IPS-18c (cell line): ENCODE results near the gene SP3.
"Not testable (repeated sequence)": the region's sequence is repeated elsewhere in the genome, so short reads cannot be mapped to it uniquely, and the experiment has no call there.

ENCODE experiments used
- H3K4me3 ChIP-seq: 2 replicates; pipeline ENCODE4 v1.7.0; 2013; ENCODE audit warnings: low read depth, mild to moderate bottlenecking, low read length, moderate library complexity; ENCODE audit not compliant: insufficient read depth
- H3K9me3 ChIP-seq: one replicate; pipeline ENCODE4 v1.6.1; 2013; ENCODE audit warnings: mild to moderate bottlenecking, low read length, moderate library complexity; ENCODE audit not compliant: control insufficient read depth, insufficient read depth

The SP3 gene

DNA sequence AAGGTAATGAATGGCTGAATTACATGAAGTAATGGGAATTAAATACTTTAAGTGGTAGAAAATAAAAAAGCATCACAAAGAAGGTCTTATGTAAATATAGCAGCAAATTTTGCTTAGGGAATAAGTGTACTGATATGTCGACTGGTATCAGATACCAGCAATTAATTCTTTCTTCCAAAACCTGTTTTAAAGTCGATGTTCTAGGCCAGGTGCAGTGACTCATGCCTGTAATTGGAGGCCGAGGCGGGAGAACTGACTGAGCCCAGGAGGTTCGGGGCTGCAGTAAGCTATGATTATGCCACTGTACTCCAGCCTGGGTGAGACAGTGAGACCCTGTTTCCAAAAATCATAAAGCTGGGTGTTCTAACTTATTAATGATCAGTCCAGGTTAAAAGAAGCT lies 30.3 kb downstream of the SP3 start:
- H3K4me3 ChIP-seq, result no peak overlapping the region
- no peaks in the 10 kb centered on the region for H3K9me3 ChIP-seq

DNA sequence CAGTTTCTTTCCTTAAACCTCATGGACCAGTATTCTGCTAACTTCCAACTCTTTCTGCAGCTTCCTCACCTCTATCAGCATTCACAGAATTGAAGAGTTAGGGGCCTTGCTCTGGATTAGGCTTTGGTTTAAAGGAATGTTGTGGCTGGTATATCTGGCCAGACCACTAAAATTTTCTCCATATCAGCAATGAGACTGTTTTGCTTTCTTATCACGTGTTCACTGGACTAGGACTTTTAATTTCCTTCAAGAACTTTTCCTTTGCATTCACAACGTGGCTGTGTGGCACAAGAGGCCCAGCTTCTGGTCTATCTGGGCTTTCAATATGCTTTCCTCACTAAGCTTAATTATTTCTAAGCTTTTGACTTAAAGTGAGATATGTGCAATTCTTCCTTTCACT lies 33.4 kb downstream of the SP3 start:
- no peak overlapping the region for H3K4me3 ChIP-seq
- H3K9me3 ChIP-seq, result no peaks in the 10 kb centered on the region

DNA sequence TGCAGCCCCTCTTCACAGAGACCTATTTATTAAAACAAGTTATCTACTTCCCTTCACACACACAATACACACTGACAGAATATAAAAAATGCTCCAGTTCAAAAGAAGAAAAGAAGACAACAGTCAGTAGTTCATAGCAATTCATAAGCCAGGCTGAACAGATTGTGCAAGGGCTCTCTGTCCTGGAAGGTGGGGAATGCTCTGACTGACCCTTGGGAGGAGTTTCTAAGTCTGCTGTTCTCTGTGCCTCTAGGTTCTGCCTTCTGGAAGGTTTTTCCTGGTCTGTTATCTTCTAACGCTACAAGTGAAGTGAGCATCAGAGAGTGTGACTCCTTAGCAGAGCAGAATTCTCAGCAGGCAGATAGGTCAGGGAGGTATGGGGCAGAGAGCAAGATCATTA lies 35.7 kb downstream of the SP3 start:
- Histone ChIP-seq H3K9me3 (no peaks in the 10 kb centered on the region), H3K4me3 (no peak overlapping the region)

DNA sequence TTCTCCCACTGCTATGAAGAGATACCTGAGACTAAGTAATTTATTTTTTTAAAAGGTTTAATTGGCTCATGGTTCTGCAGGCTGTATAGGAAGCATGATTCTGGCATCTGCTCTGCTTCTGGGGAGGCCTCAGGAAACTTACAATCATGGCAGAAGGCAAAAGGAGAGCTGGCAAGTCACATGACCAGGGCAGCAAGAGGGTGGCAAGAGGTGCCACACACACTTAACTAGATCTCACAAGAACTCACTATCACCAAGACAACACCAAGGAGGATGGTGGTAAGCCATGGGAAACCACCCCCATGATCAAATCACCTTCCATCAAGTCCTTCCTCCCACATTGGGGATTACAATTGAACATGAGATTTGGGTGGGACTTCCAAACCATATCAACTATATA lies 38.3 kb downstream of the SP3 start:
- H3K4me3 ChIP-seq, result no peak overlapping the region
- no peaks in the 10 kb centered on the region for H3K9me3 ChIP-seq

DNA sequence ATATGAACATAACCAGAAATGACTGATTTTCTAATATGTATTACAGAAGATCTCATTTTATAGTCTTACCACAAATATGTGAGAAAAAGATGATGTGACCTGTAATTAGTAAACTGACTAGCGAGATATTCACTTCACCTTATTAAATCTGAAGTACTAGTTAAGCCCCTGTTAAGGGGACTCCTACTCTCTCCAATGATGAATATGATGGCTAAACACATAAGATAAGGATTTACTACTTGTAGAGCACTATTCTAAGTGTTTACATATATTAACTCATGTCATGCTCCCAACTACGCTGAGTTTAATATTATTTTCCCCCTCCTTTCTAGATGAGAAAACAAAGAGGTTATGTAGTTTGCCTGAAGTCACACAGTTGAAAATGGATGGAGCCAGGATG lies 40.9 kb downstream of the SP3 start:
- H3K4me3 ChIP-seq, result no peak overlapping the region
- H3K9me3 ChIP-seq, result no peaks in the 10 kb centered on the region

DNA sequence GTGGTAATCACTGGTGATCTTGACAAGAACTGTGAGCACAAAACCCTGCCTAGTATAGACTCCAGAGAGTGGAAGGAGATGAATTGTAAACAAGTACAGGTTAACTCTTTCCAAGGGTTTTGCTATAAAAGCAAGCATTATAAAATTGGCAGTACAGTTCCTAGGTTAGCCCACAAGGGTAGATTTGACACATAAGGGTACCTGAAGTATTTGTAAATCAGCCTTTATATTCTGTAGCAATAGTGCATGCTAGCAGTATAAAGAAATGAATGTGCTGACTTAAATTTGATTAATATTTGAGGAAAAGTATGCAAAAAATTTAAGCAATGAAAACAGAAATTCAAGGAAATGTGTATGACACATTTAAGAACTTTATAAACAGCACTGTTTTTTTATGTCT lies 42.4 kb downstream of the SP3 start:
- H3K9me3 ChIP-seq, result no peaks in the 10 kb centered on the region
- no peak overlapping the region for H3K4me3 ChIP-seq

DNA sequence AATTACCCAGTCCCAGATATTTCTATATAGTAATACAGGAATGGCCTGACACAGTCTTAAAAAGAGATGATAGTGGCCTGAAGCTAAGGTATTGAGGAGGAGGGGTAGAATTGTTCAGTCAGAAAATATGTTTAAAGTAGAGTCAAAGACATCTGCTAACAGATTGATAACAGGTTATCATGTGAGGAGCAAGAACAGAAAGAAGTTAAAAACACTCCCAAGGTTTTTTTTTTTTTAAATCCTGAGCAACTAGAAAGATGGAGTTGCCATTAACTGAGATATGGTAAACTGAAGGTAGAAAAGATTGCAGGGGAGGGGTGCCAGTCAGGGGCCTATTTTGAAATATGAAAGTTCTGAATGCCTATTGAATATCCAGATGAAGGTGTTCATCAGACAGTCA lies 43.1 kb downstream of the SP3 start:
- no peaks in the 10 kb centered on the region for H3K9me3 ChIP-seq
- H3K4me3 ChIP-seq, result no peak overlapping the region

DNA sequence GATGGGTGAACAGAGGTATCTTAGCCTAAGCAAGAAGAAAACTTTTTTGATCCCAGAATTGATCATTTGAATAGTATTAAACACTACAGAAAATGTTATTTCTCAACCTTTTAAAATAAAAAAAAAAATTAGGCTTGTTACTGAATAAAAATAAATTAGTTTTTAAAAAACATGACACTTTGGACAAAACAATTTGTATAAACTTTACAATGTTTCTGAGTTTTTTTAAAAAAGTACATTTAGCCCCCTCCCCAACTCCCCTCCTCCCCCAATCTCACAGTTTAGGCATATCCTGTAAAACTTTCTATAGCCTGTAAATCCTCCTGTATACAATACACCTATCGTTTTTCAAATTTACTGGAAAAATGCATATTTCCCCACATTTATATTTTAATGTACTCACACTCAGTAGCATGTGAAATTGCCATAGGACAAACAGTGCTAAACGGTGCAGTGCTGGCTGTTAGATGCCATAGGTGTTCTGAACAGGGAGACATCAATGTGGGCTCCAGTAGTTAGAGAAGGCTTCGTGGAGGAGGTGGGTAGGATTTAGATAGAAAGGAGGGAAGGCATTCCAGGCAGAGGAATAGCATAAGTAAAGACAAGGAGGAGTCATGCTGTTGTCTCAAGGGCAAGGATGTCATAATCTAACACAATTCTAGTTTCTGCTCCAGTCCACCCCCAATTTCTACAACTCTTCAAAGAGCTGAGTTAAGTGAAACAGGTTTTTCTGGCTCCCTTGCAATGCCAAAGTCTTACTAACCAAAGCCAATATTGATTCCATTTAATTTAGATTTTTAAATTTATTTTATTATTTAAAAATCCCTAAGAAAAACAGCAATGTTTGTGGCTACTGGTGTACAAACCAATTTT lies 50.9 kb downstream of the SP3 start:
- Histone ChIP-seq H3K4me3 (no peak overlapping the region), H3K9me3 (no peaks in the 10 kb centered on the region)

DNA sequence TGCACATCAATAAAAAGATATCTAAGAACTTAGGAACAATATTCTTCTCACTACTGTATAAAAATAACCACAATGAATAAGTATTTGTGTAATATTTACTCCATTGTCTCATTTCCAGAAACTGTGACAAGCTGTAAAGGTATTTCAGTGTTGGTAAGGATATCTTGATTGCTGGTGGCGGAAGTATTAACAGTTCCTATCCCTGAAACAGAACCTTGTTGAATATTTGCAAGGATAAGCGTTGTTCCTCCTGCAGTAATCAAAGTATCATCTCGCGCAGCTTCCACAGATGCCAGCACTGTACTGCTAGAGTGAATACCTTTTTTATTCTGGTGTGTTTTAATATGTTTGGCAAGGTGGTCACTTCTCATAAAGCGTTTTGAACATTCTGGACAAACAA lies 55.3 kb downstream of the SP3 start:
- no peaks in the 10 kb centered on the region for H3K9me3 ChIP-seq
- no peak overlapping the region for H3K4me3 ChIP-seq

DNA sequence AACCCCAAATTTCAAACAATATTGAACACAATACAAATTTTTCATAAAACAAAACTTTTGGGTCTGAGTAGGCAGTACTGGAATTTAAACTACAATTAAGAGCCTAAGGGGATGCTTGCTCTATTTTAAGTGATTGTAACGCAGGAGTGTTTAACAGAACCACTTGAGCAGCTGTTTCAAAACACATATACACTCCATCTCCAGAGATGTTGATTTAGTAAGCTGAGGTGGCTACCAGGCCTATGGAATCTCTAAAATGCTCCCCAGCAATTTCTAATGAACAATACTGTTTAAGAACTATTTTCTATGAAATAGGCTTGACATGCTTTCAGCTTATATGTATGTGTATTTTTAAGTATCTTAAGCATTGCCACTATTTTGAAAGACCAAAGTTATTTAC lies 58.5 kb downstream of the SP3 start:
- H3K9me3 ChIP-seq, result no peaks in the 10 kb centered on the region

DNA sequence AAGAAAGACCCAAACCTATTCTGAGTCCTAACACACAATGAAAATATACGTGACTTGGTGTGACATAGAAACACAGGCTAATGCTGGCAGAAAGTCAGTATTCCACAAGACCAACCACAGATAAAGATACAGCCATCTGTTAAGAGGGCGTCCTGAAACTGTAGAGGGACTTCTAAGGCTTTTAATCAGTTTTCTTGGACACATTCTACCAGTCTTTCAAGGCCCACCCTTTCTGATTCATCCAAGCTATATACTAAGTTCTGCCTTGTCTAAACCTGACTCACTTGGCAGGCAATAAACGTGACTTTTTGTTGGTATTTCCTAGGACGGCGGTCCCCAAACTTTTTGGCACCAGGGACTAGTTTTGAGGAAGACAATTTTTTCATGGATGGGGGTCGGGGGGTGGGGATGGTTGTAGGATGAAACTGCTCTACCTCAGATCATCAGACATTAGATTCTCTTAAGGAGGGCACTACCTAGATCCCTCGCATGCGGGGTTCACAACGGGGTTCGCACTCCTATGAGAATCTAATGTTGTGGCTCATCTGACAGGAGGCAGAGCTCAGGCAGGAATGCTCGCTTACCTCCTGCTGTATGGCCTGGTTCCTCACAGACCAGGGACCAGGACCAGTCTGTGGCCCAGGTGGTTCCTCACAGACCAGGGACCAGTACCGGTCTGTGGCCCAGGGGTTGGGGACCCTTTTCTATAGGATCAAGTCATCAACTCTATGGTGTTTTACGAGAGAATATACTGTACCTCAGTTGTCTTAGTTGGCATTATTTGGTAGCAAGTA lies 61.4 kb downstream of the SP3 start:
- H3K9me3 ChIP-seq, result no peaks in the 10 kb centered on the region
- H3K4me3 ChIP-seq, result no peak overlapping the region

More for the DNA sequence above, 58.5 kb downstream of the SP3 start:
- H3K4me3 ChIP-seq, result no peak overlapping the region

DNA sequence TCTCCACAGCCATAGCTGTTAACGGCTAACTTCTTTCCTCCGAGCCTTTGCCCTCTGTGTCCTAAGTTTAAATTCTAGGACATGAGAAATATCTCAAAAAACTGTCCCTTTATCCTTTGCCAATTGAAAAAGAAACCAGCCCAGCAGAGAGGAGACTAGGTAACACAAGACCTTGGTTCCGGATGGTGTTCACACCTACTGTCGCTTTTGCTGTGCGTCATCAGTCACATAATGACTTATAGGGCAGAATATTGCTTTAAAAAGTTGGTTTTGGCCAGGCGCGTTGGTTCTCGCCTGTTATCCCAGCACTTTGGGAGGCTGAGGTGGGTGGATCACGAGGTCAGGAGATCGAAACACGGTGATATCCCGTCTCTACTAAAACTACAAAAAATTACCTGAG lies 66.2 kb downstream of the SP3 start:
- Histone ChIP-seq H3K4me3 (no peak overlapping the region), H3K9me3 (no peaks in the 10 kb centered on the region)

DNA sequence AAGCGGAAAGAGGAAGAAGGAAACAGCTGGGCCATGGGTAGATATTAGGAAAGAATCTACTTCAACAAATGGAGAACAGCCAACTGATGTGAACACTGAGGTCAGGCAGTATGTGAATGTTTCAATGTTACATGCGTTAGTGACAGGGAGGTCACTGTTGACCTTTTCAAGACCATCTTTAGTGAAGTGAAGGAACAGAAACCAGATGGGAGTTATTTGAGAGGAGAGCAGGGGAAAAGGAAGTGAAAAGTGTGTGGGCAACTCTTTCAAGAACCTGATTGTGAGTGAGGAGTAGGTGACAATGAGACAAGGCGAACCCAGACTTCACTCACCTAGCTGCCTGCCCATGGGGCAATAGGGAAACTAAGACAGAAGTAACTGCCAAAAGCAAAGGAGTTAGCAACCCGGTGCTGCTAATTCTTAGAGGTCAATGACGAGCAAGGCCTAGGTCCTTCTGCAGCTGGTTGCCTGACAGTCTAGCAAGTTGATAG lies 67.0 kb downstream of the SP3 start:
- Histone ChIP-seq H3K9me3 (no peaks in the 10 kb centered on the region), H3K4me3 (no peak overlapping the region)

DNA sequence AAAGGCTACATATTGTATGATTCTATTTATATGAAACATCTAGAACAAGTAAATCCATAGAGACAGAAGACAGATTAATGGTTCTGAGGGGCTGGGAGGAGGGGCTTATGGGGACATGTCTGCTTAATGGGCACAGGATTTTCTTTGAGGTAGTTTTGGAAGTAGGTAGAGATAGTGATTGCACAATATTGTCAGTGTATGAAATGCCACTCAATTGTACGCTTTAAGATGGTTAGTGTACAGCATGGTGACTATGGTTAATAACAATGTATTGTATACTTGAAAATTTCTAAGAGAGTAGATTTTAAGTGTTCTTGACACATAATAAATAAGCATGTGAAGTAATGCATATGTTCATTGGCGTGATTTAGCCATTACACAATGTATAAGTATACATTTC lies 68.4 kb downstream of the SP3 start:
- H3K9me3 ChIP-seq, result no peaks in the 10 kb centered on the region
- no peak overlapping the region for H3K4me3 ChIP-seq

DNA sequence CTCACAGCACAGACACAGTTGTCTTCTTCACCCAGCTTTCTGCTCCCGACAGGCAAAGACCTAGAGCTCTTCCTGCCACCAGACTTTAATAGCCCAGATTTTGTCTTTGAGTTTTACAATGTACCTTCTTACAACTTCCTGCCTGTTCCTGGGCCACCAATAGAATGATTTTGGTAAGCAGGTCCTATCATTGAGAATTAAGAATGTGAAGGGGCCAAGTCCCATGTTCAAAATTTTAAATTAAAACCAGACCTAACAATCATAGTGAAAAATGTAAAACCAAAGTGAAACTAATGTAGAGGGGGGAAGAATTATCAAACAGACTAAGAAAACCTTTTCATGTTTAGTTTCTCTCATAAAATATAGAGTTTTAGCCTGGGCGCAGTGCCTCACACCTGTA lies 72.8 kb downstream of the SP3 start:
- Histone ChIP-seq H3K4me3 (no peak overlapping the region), H3K9me3 (peaks cover 6% of the 10 kb centered on the region)

DNA sequence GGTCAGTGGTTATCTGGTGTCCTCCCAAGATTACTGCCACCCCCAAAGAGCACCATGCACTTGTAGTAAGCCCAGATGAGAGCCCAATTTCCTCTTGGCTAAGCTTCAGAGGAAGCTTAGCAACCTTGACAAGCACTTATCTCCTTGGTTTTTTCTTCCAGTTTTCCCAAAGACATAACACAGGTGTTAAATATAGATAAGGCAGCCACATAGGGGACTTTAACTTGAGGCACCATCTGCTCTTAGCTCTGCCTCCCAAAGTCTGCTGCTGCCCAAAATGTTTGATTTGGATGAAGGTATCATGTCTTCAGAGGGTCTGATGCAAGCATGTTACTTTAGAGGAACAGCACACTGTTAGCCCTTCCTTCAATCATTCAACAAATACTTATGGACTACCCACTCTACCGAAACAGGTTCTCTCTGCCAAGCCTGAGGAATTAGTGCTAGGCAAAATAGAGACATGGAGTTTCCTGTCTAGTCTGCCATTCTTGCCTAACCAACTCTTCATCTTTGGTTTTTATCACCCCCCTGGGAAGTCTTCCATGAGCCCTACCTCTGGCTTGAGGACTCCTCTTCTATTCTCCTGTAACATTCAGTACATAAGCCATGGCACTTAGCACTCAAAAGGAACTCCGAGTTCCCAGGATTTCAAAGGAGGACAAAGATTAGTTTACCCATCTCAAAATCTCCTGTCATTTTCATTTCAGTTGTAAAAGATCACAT lies 73.7 kb downstream of the SP3 start:
- peaks cover 6% of the 10 kb centered on the region for H3K9me3 ChIP-seq

DNA sequence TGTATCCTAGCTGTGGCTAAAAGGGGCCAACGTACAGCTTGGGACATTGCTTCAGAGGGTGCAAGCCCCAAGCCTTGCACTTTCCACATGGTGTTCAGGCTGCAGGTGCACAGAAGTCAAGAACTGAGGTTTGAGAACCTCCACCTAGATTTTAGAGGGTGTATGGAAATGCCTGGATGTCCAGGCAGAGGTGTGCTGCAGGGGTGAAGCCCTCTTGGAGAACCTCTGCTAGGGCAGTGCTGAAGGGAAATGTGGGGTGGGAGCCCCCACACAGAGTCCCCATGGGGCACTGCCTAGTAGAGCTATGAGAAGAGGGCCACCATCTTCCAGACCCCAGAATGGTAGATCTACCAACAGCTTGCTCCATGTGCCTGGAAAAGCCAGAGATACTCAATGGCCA lies 75.7 kb downstream of the SP3 start:
- not testable (repeated sequence) for H3K4me3 ChIP-seq, H3K9me3 ChIP-seq

More for the DNA sequence above, 73.7 kb downstream of the SP3 start:
- H3K4me3 ChIP-seq, result no peak overlapping the region

DNA sequence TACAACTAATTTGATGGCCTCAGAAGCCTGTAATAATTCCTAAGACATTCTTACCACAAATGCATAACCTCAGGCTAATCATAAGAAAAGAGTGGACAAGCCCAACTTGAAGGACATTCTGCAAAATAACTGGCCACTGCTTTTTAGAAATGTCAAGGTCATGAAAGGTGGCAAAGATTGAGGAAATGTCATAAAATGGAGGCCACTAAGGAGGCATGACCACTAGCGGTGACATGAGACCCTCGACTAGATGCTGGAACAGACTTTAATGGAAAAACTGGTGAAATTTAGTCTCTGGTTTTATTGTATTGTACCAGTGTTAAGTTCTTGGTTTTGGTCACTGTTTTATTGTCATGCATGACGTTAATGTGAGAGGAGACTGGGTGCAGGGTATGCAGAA lies 78.6 kb downstream of the SP3 start:
- Histone ChIP-seq H3K9me3 (peaks cover 6% of the 10 kb centered on the region), H3K4me3 (no peak overlapping the region)
